Endothelial cell of umbilical vein (primary cell): ENCODE data around the gene RAI1. TPM values are rescaled to one million over a fixed set of nuclear protein-coding genes. Genes with fewer than 3 reads are reported as not detected.

Source experiments
- BruUV-seq: library from RNA; stranded (reverse); fragments of 400-500 nt; replicated peaks from 2 replicates; lab custom pipeline; 2021; lab: Mats Ljungman, UMichigan
- CTCF ChIA-PET: fragments of 300-600, 350-600 bp; sonication (Branson Sonifier 250); formaldehyde crosslinking; loops from one replicate; lab custom pipeline; 2021; ENCODE audit warnings: antibody characterized with exemption, inconsistent platforms; lab: Charles Lee
- POLR2A ChIA-PET: fragments of 300-600, 350-600 bp; sonication (Branson Sonifier 250); formaldehyde crosslinking; loops from one replicate; lab custom pipeline; 2021; ENCODE audit warnings: antibody characterized with exemption, inconsistent platforms; lab: Charles Lee
- DNase-seq: peaks from one replicate; pipeline ENCODE4 v3.0.0-alpha.2; 2011; ENCODE audit warnings: low read depth, low spot score
- FAIRE-seq: peaks from 2 replicates; lab custom pipeline; 2011; peaks lifted over from hg19 to GRCh38; lab: Jason Lieb, UNC
- H2AFZ ChIP-seq: 2 replicates; pipeline ENCODE4 v1.6.0; 2012; ENCODE audit warnings: low read depth, low read length, control low read depth, inconsistent platforms
- H3K27ac ChIP-seq: 2 replicates; pipeline ENCODE4 v1.5.1; 2011; ENCODE audit warnings: low read depth, mild to moderate bottlenecking, control low read depth, low read length, moderate library complexity; ENCODE audit not compliant: insufficient read depth
- H3K27me3 ChIP-seq, 2 experiments: 2 replicates each; pipeline versions ENCODE4 v1.6.0 to v1.6.1; 2011; ENCODE audit warnings: low read length in 2 of 2, mixed read lengths in 1 of 2; ENCODE audit not compliant: control insufficient read depth in 2 of 2, insufficient read depth in 2 of 2
- H3K36me3 ChIP-seq, 2 experiments: 2 replicates in 1 of 2; 3 replicates in 1 of 2; pipeline ENCODE4 v1.5.1; 2011; ENCODE audit warnings: low read length in 2 of 2, mild to moderate bottlenecking in 1 of 2, moderate library complexity in 1 of 2; ENCODE audit not compliant: control insufficient read depth in 2 of 2, insufficient read depth in 2 of 2; ENCODE audit errors: extremely low read depth in 1 of 2
- H3K4me1 ChIP-seq: 3 replicates; pipeline ENCODE4 v1.5.1; 2011; ENCODE audit warnings: mild to moderate bottlenecking, low read length; ENCODE audit not compliant: control insufficient read depth, insufficient read depth; ENCODE audit errors: extremely low read depth
- H3K4me2 ChIP-seq: 2 replicates; pipeline ENCODE4 v1.6.1; 2011; ENCODE audit warnings: low read length, control low read depth, mixed read lengths; ENCODE audit not compliant: insufficient read depth
- H3K4me3 ChIP-seq, 3 experiments: fragments of 200-600 bp in 1 of 3; sonication (generic), shearing (Covaris generic) in 1 of 3; replicated peaks in 1 of 3; 2 replicates each; pipeline ENCODE4 v1.5.1; 2011 to 2016; ENCODE audit warnings: control low read depth in 3 of 3, low read length in 3 of 3, mild to moderate bottlenecking in 2 of 3, inconsistent platforms in 1 of 3, low read depth in 1 of 3, moderate library complexity in 1 of 3; ENCODE audit not compliant: insufficient read depth in 1 of 3
- H3K79me2 ChIP-seq: 2 replicates; pipeline ENCODE4 v1.6.0; 2012; ENCODE audit warnings: low read length, inconsistent platforms; ENCODE audit not compliant: control insufficient read depth, insufficient read depth
- H3K9ac ChIP-seq: replicated peaks from 2 replicates; pipeline ENCODE3; 2011; ENCODE audit warnings: low read length, control low read depth; ENCODE audit not compliant: insufficient read depth; ENCODE audit errors: extremely low read depth
- H3K9me1 ChIP-seq: replicated peaks from 3 replicates; pipeline ENCODE4 v1.6.0; 2011; ENCODE audit warnings: mild to moderate bottlenecking, low read length; ENCODE audit not compliant: control insufficient read depth, insufficient read depth; ENCODE audit errors: extremely low read depth
- H3K9me3 ChIP-seq: replicated peaks from 2 replicates; pipeline ENCODE4 v1.5.1; 2012; ENCODE audit warnings: low read length, inconsistent platforms; ENCODE audit not compliant: control insufficient read depth, insufficient read depth
- H4K20me1 ChIP-seq: replicated peaks from 2 replicates; pipeline ENCODE3; 2011; ENCODE audit warnings: mild to moderate bottlenecking, low read length; ENCODE audit not compliant: control insufficient read depth, insufficient read depth; ENCODE audit errors: extremely low read depth
- CTCF ChIP-seq, 2 donors: IDR thresholded peaks; 1 replicate in 1 of 2; 2 replicates in 1 of 2; pipeline ENCODE4 v1.5.1; 2011; ENCODE audit warnings: low read length in 2 of 2, mild to moderate bottlenecking in 2 of 2, moderate library complexity in 2 of 2, control low read depth in 1 of 2, inconsistent platforms in 1 of 2, low read depth in 1 of 2; ENCODE audit not compliant: insufficient read depth in 1 of 2; ENCODE audit errors: extremely low read depth in 1 of 2
- EZH2 ChIP-seq: IDR thresholded peaks from 2 replicates; pipeline ENCODE4 v1.6.1; 2012; ENCODE audit warnings: borderline replicate concordance, low read depth, mild to moderate bottlenecking, moderate library complexity, low read length, inconsistent platforms; ENCODE audit not compliant: severe bottlenecking
- FOS ChIP-seq: IDR thresholded peaks from 2 replicates; pipeline ENCODE4 v1.6.1; 2011; ENCODE audit warnings: mild to moderate bottlenecking, low read length, moderate library complexity, borderline replicate concordance; ENCODE audit not compliant: insufficient read depth
- GATA2 ChIP-seq: IDR thresholded peaks from 2 replicates; pipeline ENCODE4 v1.7.0; 2011; ENCODE audit warnings: low read depth, mild to moderate bottlenecking, moderate library complexity, mixed read lengths, low read length; ENCODE audit not compliant: insufficient read length, insufficient read depth
- JUN ChIP-seq: IDR thresholded peaks from 2 replicates; pipeline ENCODE4 v1.6.1; 2011; ENCODE audit warnings: borderline replicate concordance, low read depth; ENCODE audit not compliant: insufficient read length, insufficient read depth
- MAX ChIP-seq: IDR thresholded peaks from 2 replicates; pipeline ENCODE4 v1.6.1; 2011; ENCODE audit not compliant: insufficient read depth, insufficient read length
- MYC ChIP-seq: IDR thresholded peaks from one replicate; pipeline ENCODE4 v1.6.1; 2011; ENCODE audit warnings: mild to moderate bottlenecking, low read depth, low read length
- POLR2A ChIP-seq: IDR thresholded peaks from 2 replicates; pipeline ENCODE4 v1.6.1; 2012; ENCODE audit warnings: low read depth, mild to moderate bottlenecking, control low read depth, low read length
- POLR2AphosphoS5 ChIP-seq: IDR thresholded peaks from 2 replicates; pipeline ENCODE4 v1.6.1; 2012; ENCODE audit warnings: low read depth, mild to moderate bottlenecking, control low read depth, low read length, moderate library complexity; ENCODE audit not compliant: insufficient read depth
- dilution Hi-C: fragments of 300-500 bp; cut with MboI; formaldehyde crosslinking; loops from one replicate; pipeline ENCODE4 v1.15.0; 2019; ENCODE audit warnings: low sequenced_read_pairs; ENCODE audit not compliant: extremely low pct_ligation_motif_present
- intact Hi-C: fragments of 100-400 bp; cut with micrococcal nuclease; formaldehyde crosslinking; loops from one replicate; pipeline ENCODE4 v1.10.0; 2022
- polyA plus RNA-seq, 4 experiments: library from polyadenylated mRNA; depleted of rRNA in 3 of 4; stranded (reverse) in 3 of 4; unstranded in 1 of 4; fragments of >200 nt; gene quantifications; 2 replicates each; pipeline versions ENCODE4 v1.2.1 to v1.2.3, GENCODE V29; 2011 to 2012; ENCODE audit warnings: missing spikeins in 1 of 4
- total RNA-seq: library from RNA; stranded (reverse); gene quantifications from 2 replicates; pipeline ENCODE4 v1.2.3, GENCODE V29; 2021

RAI1 gene
- total and polyA plus RNA-seq, 2 donors (not counting 3 experiments of a cell fraction or from before 2014, with no cell fraction given), result 7.8 to 43.3 TPM

- dilution Hi-C loops (no loop called here), intact Hi-C loops (no loop called here)
- Histone ChIP-seq H3K4me2 (no peak overlapping the region), H2AFZ (no peak overlapping the region), H3K4me3 (no peak overlapping the region), H3K9ac (no peak overlapping the region), H3K9me3 (no peaks in the 10 kb centered on the region), H3K79me2 (no peaks in the 10 kb centered on the region), H3K27me3 (no peaks in the 10 kb centered on the region), H3K27ac (no peak overlapping the region), H3K36me3 (peaks cover 4 to 34% of the 10 kb centered on the region in 2 experiments), H4K20me1 (no peaks in the 10 kb centered on the region), H3K4me1 (no peaks in the 10 kb centered on the region), H3K9me1 (no peaks in the 10 kb centered on the region)
- CTCF ChIA-PET, result interaction anchor here (0.8 to 1.4 kb wide), 2 partner anchors 11 to 17 kb away, joined by 3 to 4 read pairs; no protein-coding TSS in a partner anchor
- BruUV-seq, result no TSS peak
- FAIRE-seq (no peak), DNase-seq (no peak)
- no peak for TF ChIP-seq GATA2
- no peak for TF ChIP-seq EZH2
- no peak for TF ChIP-seq POLR2AphosphoS5
- no peak for TF ChIP-seq POLR2A
- TF ChIP-seq FOS, result no peak
- TF ChIP-seq CTCF (IDR thresholded peaks at IDR 0.05; ENCODE audit: extremely low read depth in 1 of 2, insufficient read depth in 1 of 2, low read depth in 1 of 2, low read length in 2 of 2), result no peak
- no peak for TF ChIP-seq JUN
- no peak for TF ChIP-seq MAX
- TF ChIP-seq MYC, result no peak
- POLR2A ChIA-PET, result no interaction called here
Observed at GRCh38 chr17:17792037-17792550, 110.8 kb downstream of the RAI1 start.
